ENCODE measurements around the gene SRRM4.

The SRRM4 gene

DNA sequence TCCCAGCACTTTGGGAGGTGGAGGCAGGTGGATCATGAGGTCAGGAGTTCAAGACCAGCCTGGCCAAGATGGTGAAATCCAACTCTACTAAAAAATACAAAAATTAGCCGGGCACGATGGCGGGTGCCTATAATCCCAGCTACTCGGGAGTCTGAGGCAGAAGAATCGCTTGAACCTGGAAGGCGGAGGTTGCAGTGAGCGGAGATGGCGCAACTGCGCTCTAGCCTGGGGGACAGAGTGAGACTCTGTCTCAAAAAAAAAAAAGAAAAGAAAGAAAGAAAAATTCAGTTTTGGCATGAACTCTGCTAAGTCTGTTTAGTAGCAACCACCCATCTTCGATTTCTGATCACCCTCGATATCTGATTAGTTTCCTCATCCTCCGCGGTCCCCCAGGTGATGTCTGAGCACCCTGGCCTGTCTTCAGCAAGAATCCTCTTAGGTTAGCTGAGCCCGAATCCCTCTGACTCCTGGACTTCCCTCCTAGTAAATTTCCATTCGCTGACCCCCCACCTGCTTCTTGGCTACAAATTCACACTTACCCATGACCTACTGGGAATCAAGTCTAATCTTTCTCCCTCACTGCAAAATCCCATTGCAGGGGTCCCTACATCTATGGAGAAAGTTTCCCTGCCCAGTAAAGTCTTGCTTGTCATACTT lies 196.5 kb downstream of the SRRM4 start:
- Mint-ChIP-seq H3K4me1 (no peaks in the 10 kb centered on the region), H3K27me3 (peaks cover 32% of the 10 kb centered on the region), H3K9me3 (no peaks in the 10 kb centered on the region), H3K4me3 (no peak overlapping the region), H3K27ac (no peak overlapping the region)
- DNase-seq (no peak), ATAC-seq (no peak)

DNA sequence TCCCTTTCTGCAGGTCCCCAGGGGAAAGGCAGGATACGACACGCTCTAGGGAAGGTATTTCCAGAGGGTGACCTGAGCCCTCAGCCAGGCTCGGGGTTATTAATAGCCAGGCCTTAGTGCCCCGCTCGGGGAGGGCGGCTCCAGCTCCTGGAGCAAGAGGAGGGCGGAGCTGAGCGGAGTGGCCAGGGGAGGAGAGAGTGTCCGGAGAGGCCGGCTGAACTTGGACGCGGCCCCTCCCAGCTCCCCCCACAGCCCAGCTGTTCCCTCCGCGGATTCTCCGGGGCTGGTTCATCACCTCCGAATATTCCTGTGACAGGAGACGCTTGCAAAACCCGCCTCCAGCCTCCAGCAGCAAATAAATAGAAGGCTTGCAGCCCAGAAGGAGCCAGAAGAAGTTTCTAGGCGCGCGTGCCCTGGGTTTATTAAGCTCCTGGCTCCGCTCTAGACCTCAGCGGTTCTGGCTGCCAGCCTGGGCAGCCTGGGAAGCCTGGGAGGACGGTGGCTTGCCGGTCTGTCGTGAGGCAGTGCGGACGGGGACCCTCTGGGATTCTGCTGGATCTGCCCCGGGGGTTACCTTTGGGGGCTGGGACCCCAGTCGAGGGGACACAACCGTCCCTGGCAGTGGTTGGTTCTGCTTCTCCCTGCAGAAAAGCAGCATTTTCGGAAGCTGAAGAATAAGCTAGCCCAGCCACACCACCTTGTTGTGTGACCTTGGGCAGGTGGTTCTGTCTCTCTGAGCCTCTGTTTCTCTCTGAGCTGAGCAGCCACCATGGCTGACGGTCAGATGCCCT lies 197.4 kb downstream of the SRRM4 start, which contains the start of gene HSPB8:
HSPB8 (plus strand) TSS at position 388 of the 791 bp plus-strand sequence; CDS start at position 770, 382 bp downstream.
- ATAC-seq (no peak), DNase-seq (no peak)
- Mint-ChIP-seq H3K9me3 (no peaks in the 10 kb centered on the region), H3K4me3 (no peak within 1 kb of the TSS), H3K27ac (no peak within 1 kb of the TSS), H3K27me3 (peaks cover 32% of the 10 kb centered on the region), H3K4me1 (no peaks in the 10 kb centered on the region)

DNA sequence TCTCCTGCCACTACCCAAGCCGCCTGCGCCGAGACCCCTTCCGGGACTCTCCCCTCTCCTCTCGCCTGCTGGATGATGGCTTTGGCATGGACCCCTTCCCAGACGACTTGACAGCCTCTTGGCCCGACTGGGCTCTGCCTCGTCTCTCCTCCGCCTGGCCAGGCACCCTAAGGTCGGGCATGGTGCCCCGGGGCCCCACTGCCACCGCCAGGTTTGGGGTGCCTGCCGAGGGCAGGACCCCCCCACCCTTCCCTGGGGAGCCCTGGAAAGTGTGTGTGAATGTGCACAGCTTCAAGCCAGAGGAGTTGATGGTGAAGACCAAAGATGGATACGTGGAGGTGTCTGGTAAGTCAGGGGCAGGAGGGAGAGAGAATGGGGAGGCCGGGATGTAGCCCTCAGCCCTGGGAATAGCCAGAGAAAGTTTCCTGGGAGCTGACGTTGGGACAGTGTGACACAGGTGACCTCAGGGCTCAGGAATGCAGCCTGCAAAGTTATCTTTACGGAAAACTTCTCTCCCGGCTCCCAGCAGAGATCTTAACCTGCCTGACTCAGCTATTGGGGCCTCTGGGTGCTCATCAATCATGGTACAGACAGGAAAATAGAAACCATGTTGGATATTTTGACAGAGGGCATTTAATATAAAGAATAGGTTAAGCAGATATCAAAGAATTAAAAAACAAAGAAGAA lies 198.1 kb downstream of the SRRM4 start:
- H3K4me3 Mint-ChIP-seq, result no peak overlapping the region
- ATAC-seq (no peak), DNase-seq (no peak)
- no peaks in the 10 kb centered on the region for H3K4me1 Mint-ChIP-seq
- peaks cover 32% of the 10 kb centered on the region for H3K27me3 Mint-ChIP-seq
- H3K27ac Mint-ChIP-seq, result no peak overlapping the region
- H3K9me3 Mint-ChIP-seq, result no peaks in the 10 kb centered on the region

DNA sequence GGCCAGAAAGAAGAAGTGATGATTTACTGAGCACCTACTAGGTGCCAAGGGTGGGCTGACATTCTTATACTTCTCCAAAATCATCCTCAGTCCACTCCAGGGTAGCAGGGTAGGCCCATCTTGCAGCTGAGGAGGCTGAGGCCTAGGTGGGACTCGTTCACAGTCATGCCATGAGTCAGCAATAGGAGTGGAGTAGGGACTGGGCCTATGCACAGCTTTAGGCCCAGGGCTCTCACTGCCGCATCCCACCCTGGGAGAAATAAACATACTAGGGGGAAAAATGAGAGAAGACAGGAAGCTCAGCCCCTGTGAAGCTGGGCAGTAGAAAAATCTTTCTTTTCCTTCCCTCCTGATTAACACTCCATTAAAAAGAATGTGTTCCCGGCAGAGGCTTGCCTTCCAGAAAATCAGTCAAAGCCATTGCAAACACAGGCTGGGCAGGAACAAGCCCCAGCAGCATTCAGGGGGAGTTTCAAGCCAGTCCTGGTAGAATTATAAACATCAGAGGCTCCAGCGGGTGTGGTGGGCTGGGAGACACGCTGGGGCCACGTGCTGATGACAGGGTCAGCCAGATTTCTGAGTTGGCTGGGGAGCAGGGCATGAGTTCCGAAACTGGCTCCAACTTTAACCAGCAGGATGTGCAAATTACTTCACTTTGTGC lies 199.2 kb downstream of the SRRM4 start:
- H3K4me1 Mint-ChIP-seq, result no peaks in the 10 kb centered on the region
- no peak overlapping the region for H3K27ac Mint-ChIP-seq
- ATAC-seq (no peak), DNase-seq (no peak)
- H3K27me3 Mint-ChIP-seq, result peaks cover 32% of the 10 kb centered on the region
- no peak overlapping the region for H3K4me3 Mint-ChIP-seq
- no peaks in the 10 kb centered on the region for H3K9me3 Mint-ChIP-seq

DNA sequence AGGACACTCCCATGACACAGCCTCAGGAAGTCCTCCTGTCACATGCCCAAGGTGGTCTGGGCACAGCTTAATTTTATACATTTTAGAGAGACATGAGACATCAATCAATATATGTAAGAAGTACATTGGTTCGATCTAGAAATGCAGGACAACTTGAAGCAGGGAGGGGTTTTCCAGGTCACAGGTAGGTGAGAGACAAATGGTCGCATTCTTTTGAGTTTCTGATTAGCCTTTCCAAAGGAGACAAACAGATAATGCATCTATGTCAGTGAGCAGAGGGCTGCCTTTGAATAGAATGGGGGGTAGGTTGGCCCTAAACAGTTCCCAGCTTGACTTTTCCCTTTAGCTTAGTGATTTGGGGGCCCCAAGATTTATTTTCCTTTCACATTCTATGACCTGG lies 199.9 kb downstream of the SRRM4 start:
- ATAC-seq, result no peak
- Mint-ChIP-seq H3K27ac (no peak overlapping the region), H3K27me3 (peaks cover 28% of the 10 kb centered on the region), H3K4me1 (no peaks in the 10 kb centered on the region), H3K4me3 (no peak overlapping the region), H3K9me3 (no peaks in the 10 kb centered on the region)
- DNase-seq, result no peak

DNA sequence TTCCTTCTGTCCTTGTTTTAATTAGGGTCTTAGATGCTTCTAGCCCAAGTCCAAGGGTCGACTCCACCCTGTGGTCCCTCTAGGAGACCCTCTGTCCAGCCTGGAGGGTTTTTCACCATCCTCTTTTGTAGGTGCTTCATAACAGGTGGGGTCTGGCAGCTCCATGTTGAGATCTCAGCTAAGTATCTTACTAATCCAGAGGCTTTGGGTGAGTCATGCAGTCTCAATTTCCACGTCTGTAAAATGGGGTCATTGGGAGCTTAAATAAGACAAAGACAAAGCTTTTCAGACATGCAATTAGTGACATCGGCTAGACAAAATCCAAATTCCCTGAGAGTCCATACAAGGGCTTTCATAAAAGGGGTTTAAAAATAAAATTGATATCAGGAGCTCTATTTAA lies 200.6 kb downstream of the SRRM4 start:
- Mint-ChIP-seq H3K4me1 (no peaks in the 10 kb centered on the region), H3K27ac (no peak overlapping the region), H3K9me3 (no peaks in the 10 kb centered on the region), H3K27me3 (peaks cover 21% of the 10 kb centered on the region), H3K4me3 (no peak overlapping the region)
- DNase-seq (no peak), ATAC-seq (no peak)

DNA sequence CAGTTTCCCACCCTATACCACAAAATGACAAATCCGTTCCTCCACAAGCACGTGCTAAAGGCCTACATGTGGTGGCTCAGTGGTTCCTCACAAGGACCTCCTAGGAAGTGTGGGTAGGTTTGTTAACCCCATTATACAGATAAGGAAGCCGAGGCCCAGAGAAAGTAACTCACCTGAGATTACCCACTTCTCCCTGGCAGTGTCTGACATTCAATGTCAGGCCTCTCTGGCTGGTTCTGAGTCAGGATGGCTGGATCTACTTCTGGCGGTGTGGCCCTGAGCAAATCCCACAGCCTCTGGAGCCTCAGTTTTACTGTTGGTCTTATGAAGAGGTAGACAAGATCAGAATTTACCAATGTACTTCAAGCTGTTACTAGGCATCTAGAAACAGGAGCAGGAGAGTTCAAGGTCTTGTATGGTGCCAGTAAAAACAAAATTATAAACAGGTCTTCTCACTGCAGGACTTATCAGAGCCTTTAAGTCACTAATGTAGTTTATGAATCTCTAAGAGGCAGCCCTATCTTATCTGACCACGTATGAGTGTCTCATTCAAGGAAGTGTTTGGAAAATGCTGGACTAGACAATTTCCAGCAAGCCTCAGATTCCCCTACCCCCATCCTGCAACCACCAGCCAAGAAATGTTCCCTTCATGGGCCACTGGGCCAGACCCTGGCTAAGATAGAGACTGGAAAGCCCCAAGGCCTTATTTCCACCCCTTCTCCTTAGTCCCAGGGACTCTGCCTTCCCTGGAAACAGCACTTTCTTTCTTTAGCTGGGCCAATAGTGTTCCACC lies 201.6 kb downstream of the SRRM4 start:
- no peak for DNase-seq
- H3K27me3 Mint-ChIP-seq, result peaks cover 15% of the 10 kb centered on the region
- no peak for ATAC-seq
- H3K4me3 Mint-ChIP-seq, result no peak overlapping the region
- no peaks in the 10 kb centered on the region for H3K9me3 Mint-ChIP-seq
- H3K27ac Mint-ChIP-seq, result no peak overlapping the region
- H3K4me1 Mint-ChIP-seq, result no peaks in the 10 kb centered on the region

DNA sequence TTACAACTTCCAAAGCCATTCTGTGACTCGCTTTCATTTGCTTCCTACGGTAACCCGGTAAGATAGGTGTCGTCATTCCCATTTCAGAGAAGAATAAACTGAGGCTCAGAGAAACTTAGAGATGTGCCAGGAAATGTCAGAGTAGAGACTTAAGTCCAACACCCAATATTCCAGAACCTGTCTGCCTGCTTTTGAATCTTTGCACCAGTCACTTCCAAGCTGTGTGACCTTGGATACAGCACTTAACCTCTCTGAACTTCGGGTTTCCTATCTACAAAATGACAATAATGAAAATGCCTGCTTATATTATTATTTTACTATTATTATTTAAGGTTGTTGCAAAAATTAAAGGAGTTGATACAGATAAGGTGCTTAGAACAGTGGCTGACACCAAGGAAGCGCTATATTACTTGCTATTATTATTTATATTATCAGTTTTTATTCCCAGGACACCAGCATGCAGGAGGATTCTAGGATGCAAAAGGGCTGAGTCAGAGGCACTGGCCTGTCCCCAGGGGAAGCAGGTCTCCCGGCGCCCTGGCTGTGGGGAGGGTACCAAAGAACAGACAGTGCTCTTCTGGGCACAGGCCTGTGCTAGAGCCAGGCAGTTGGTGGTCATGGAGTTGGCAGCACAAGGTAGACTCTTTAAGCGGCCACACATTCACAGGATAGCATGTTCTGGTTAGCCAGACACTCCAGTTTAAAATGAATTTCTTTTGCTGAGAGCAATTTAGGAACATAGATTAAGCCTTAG lies 202.8 kb downstream of the SRRM4 start:
- Mint-ChIP-seq H3K27me3 (peaks cover 7% of the 10 kb centered on the region), H3K27ac (no peak overlapping the region), H3K4me3 (no peak overlapping the region), H3K4me1 (no peaks in the 10 kb centered on the region), H3K9me3 (no peaks in the 10 kb centered on the region)
- ATAC-seq, result no peak
- no peak for DNase-seq

DNA sequence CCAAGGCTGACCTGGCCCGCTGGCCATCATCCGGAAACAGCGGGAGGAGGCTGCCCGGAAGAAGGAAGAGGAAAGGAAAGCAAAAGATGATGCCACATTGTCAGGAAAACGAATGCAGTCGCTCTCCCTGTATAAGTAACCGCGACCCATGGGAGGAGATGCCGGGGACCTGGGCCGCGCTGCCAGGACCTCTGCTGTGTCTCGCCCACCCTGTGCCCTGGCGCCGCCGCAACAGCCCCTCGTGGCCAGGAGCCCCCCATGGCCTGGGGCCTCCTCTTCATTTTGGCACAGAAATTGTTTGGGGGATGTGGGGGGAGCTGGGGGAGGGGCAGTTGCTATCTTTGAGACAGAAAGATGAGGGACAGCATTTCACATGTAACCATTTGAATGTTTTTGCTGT lies 213.9 kb downstream of the SRRM4 start:
- DNase-seq (no peak), ATAC-seq (no peak)
- Mint-ChIP-seq H3K27me3 (no peaks in the 10 kb centered on the region), H3K4me1 (no peaks in the 10 kb centered on the region), H3K27ac (no peak overlapping the region), H3K9me3 (peaks cover 7 to 9% of the 10 kb centered on the region in 2 donors), H3K4me3 (no peak overlapping the region)

DNA sequence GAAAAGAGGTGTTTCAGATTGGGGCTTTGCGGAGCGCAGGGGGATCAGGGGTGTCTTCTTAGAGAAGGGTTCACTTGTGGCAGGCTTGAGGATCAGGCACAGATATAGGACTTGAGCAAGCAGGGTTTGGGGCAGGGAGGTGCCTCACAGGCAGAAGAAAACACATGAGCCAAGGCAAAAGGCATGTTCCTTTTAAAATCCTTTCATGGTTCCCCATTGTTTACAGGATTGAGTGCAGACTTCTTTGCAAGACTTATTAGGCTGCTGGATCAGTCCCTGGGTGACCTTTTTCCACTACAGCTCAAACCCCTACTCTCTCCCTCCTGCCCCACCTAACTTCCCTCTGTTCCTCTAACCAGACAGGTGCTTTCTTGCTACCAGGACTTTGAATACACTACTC lies 217.1 kb downstream of the SRRM4 start:
- Mint-ChIP-seq H3K4me1 (no peaks in the 10 kb centered on the region), H3K27me3 (no peaks in the 10 kb centered on the region), H3K9me3 (peaks cover 9 to 10% of the 10 kb centered on the region in 2 donors), H3K4me3 (no peak overlapping the region), H3K27ac (no peak overlapping the region)
- no peak for ATAC-seq
- DNase-seq, result no peak

DNA sequence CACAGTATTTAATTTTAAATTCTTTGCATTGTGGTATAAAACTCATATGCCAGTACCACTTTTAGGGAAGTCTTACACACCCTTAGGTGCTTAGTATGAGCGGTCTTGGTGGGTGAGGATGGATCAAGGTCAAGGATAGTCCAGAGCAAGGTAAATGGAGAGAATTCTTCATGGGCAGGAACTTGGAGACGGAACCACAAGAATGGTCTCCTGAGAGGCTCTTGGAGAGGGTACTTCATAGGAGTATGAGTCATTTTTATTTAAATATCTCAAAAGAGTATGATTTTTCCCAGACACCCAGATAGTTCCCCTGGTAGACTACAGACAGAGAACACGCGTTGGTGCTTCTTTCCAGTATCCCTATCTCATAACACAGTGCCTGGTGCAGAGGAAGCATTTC lies 219.3 kb downstream of the SRRM4 start:
- no peaks in the 10 kb centered on the region for H3K27me3 Mint-ChIP-seq
- H3K4me1 Mint-ChIP-seq, result no peaks in the 10 kb centered on the region
- no peak overlapping the region for H3K4me3 Mint-ChIP-seq
- ATAC-seq (no peak), DNase-seq (no peak)
- no peak overlapping the region for H3K27ac Mint-ChIP-seq
- peaks cover 0 to 5% of the 10 kb centered on the region in 2 donors for H3K9me3 Mint-ChIP-seq

DNA sequence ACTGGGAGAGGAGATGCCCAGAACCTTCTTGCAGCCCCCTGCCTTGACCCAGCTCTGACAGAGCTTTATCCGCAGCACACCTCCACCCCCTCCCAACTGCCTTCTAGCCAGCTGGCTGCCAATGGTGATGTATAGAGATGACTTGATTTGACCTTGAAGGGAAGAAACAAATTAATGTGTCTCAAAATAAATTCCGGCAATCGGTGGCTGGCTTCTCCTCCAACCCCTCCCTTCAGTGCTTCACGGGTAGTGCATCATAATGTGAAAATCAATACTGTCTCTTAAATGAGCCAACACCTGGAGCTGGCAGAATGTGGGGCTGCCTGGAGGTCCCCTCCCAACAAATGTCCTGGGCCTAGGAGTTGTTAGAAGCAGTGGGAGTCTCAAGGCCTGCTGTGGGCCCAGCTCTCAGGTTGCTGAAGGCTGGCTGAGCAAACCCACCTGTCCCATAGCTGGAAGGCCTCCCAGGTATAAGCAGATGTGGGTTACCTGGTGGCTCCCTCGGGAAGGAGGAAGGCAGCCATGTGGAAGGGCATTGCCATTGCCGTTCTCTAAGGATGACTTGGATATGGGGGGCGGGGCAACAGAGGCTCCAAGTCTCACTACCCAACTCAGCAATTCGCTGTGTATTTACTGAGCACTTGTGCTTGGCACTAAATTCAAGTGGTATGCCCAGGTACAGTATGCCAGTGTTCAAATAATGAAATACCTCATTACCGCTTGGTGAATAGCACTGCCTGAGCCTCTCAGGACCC lies 220.6 kb downstream of the SRRM4 start:
- ATAC-seq, result no peak
- Mint-ChIP-seq H3K27ac (no peak overlapping the region), H3K4me1 (no peaks in the 10 kb centered on the region), H3K27me3 (no peaks in the 10 kb centered on the region), H3K9me3 (peaks cover 0 to 5% of the 10 kb centered on the region in 2 donors), H3K4me3 (no peak overlapping the region)
- DNase-seq, result no peak

DNA sequence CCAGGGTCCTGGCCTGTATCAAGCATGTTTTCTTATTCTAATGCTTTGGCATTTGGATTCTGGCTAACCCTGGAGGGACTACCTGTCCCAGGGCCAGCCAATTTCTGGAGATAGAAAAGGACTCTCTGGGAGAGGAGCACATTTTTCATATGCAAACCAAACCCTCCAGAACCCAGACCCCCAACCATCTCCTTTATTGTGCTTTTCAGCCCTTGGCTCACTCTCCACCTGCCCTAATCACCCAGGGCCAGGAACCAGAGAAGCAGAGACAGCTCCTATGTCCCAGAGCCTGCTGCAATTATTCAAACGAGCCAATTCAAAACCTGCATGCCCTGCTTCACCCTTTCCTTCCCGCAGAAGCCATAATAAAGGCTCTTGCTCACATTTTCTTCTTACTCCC lies 221.2 kb downstream of the SRRM4 start:
- H3K27ac Mint-ChIP-seq, result peak overlapping the region in 1 of 2 donors; percentile 90
- no peaks in the 10 kb centered on the region for H3K27me3 Mint-ChIP-seq
- no peak overlapping the region for H3K4me3 Mint-ChIP-seq
- ATAC-seq, result no peak
- peaks cover 0 to 5% of the 10 kb centered on the region in 2 donors for H3K9me3 Mint-ChIP-seq
- H3K4me1 Mint-ChIP-seq, result no peaks in the 10 kb centered on the region
- no peak for DNase-seq

DNA sequence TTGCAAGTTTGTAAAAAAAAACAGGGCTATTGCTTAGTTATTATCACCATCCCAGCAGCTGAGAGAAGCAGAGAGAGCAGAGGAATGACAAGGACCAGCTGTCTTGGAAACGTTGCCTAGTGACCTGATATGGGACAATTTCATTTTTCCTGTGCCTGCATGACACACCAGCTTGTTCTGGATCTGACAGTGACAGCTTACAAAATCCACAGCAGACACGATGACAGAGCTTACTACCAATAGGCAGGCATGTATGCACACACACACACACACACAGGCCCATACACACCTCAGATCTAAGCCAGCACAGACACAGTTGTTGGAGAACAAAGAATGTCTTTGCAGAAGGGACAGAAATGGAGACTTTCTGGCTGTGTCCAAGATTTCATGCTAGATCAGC lies 222.8 kb downstream of the SRRM4 start:
- Mint-ChIP-seq H3K4me3 (no peak overlapping the region), H3K27me3 (no peaks in the 10 kb centered on the region), H3K4me1 (no peaks in the 10 kb centered on the region), H3K9me3 (peaks cover 0 to 5% of the 10 kb centered on the region in 2 donors), H3K27ac (no peak overlapping the region)
- DNase-seq, result no peak
- ATAC-seq, result no peak

All from stimulated activated naive CD8-positive, alpha-beta T cell treated with anti-CD3 and anti-CD28 coated beads, Interleukin-15, amount 100 ng/mL, for 72 hours (primary cell).